ENCODE measurements around the gene GCAT.

GCAT gene

DNA sequence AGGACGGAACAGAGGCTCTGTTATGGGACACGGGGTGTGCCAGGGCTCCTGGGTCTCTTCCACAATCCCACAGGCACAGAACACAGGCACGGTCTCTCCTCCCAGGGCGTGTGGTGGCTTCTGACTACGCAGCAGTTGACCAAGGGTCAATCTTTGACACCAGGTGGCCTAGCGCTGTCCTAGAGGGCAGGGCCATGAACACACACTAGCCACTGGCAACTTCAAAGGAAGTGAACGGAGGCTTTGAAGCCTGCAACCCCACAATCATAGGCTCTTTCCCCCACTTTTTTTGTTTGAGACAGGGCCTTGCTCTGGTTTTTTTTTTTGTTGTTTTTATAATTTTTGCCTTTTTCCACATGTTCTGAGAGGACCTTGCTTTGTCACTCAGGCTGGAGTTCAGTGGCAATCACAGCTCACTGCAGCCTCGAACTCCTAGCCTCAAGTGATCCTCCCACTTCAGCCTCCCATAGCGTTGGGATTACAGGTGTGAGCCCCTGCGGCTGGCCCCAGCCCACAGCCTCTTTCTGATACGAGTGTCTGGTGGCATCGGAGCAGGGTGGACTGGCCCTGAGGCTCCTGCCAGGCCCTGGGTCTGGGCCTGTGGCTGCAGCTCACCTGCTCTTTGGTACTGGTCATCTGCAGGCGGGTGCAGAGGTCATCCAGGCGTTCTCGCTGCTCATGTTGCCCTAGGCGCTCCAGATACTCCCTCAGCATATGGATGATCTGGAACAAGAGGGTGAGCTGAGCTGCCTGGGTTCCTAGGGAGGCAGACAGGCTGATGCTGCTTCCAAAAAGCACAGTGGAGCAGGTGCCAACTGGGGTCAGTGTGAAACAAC is 24.5 kb downstream of the GCAT start:
- Mint-ChIP-seq H3K27ac (no peak overlapping the region), H3K4me1 (ENCODE audit: low read depth) (no peaks in the 10 kb centered on the region), H3K27me3 (no peaks in the 10 kb centered on the region), H3K9me3 (no peaks in the 10 kb centered on the region), H3K36me3 (ENCODE audit: low read depth) (peaks cover 37% of the 10 kb centered on the region), H3K4me3 (no peak overlapping the region)

- Mint-ChIP-seq H3K9me3 (peaks cover 3% of the 10 kb centered on the region), H3K36me3 (ENCODE audit: low read depth) (peaks cover 8% of the 10 kb centered on the region), H3K27ac (no peak overlapping the region), H3K4me3 (peak overlapping the region; percentile 90), H3K4me1 (ENCODE audit: low read depth) (peaks cover 20% of the 10 kb centered on the region), H3K27me3 (no peaks in the 10 kb centered on the region)
Observed at GRCh38 chr22:37842015-37842793, 34.5 kb downstream of the GCAT start.

GRCh38 chr22:37843741-37844089 is 36.0 kb downstream of the GCAT start:
- H3K36me3 Mint-ChIP-seq (ENCODE audit: low read depth) = peaks cover 10% of the 10 kb centered on the region
- peaks cover 3% of the 10 kb centered on the region for H3K9me3 Mint-ChIP-seq
- peak overlapping the region; percentile 86 for H3K27ac Mint-ChIP-seq
- H3K4me1 Mint-ChIP-seq (ENCODE audit: low read depth) = peaks cover 34% of the 10 kb centered on the region
- H3K4me3 Mint-ChIP-seq = peak overlapping the region; percentile 90
- H3K27me3 Mint-ChIP-seq = no peaks in the 10 kb centered on the region

DNA sequence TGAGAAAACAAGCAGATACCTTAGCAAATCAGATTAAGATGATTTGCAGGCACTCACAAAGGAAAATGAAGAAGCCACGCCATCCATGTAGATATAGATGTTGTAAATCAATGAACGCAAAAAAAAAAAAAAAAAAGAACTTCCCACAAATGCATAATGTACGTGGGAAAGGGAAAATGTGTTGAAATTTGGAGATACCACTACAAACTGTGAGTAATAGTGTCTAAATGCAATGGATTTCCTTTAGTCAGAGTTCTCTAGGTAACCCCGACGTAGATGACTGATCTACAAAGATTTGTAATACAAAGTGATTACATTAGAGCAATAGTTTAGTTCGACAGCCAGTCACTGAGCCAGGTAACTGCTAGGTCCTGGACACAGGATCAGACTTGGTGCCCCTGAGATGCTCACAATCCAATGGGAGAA is 37.2 kb downstream of the GCAT start:
- Mint-ChIP-seq H3K4me3 (peak overlapping the region; percentile 76), H3K27me3 (no peaks in the 10 kb centered on the region), H3K36me3 (ENCODE audit: low read depth) (peaks cover 15% of the 10 kb centered on the region), H3K27ac (peak overlapping the region; percentile 55), H3K4me1 (ENCODE audit: low read depth) (peaks cover 38% of the 10 kb centered on the region), H3K9me3 (peaks cover 3% of the 10 kb centered on the region)

GRCh38 chr22:37846433-37846832 is 38.7 kb downstream of the GCAT start:
- Mint-ChIP-seq H3K36me3 (ENCODE audit: low read depth) (peaks cover 27% of the 10 kb centered on the region), H3K27me3 (no peaks in the 10 kb centered on the region), H3K9me3 (peaks cover 3% of the 10 kb centered on the region), H3K4me1 (ENCODE audit: low read depth) (peaks cover 51% of the 10 kb centered on the region), H3K27ac (no peak overlapping the region), H3K4me3 (peak overlapping the region; percentile 19)

GRCh38 chr22:37848587-37849088 is 40.9 kb downstream of the GCAT start:
- H3K4me1 Mint-ChIP-seq (ENCODE audit: low read depth) = peaks cover 50% of the 10 kb centered on the region
- H3K36me3 Mint-ChIP-seq (ENCODE audit: low read depth) = peaks cover 46% of the 10 kb centered on the region
- peaks cover 3% of the 10 kb centered on the region for H3K9me3 Mint-ChIP-seq
- peak overlapping the region; percentile 98 for H3K4me3 Mint-ChIP-seq
- peak overlapping the region; percentile 93 for H3K27ac Mint-ChIP-seq
- H3K27me3 Mint-ChIP-seq = no peaks in the 10 kb centered on the region

DNA sequence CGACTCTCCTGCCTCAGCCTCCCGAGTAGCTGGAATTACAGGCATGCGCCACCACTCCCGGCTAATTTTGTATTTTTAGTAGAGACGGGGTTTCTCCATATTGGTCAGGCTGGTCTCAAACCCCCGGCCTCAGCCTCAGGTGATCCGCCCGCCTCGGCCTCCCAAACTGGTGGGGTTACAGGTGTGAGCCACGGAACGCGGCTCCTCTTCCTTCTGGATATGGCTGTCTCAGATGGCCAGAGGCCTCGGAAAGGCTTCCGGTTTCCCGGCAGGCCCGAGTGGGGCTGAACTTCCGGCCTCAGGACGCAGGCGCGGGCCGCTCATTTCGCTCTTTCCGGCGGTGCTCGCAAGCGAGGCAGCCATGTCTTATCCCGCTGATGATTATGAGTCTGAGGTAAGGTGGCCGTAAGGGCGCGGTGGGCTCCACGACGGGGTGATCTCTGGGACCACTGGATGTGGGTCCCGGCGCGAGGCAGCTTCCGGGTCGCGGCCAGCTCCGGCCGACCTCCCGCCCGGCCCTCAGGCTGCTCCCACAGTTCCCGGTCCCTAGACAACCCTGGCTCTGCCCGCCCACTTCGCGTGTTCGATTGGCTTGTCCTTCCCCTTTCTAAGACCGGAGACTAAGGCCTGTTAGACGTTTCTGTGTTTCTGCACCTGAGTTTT is 41.5 kb downstream of the GCAT start, which contains the start of gene EIF3L:
TSS of gene EIF3L (plus strand) at position 331 of the 663 bp plus-strand sequence. CDS start at position 362, 31 bp downstream.
- Mint-ChIP-seq H3K27me3 (no peaks in the 10 kb centered on the region), H3K27ac (peak within 1 kb of the TSS; percentile 93), H3K4me1 (ENCODE audit: low read depth) (peaks cover 55% of the 10 kb centered on the region), H3K4me3 (peak within 1 kb of the TSS; percentile 98), H3K36me3 (ENCODE audit: low read depth) (peaks cover 52% of the 10 kb centered on the region), H3K9me3 (peaks cover 3% of the 10 kb centered on the region)

- peak overlapping the region; percentile 76 for H3K27ac Mint-ChIP-seq
- H3K9me3 Mint-ChIP-seq = no peaks in the 10 kb centered on the region
- H3K36me3 Mint-ChIP-seq (ENCODE audit: low read depth) = peaks cover 68% of the 10 kb centered on the region
- peaks cover 59% of the 10 kb centered on the region for H3K4me1 Mint-ChIP-seq (ENCODE audit: low read depth)
- no peaks in the 10 kb centered on the region for H3K27me3 Mint-ChIP-seq
- peak overlapping the region; percentile 98 for H3K4me3 Mint-ChIP-seq
Observed at GRCh38 chr22:37850801-37851200, 43.1 kb downstream of the GCAT start.

DNA sequence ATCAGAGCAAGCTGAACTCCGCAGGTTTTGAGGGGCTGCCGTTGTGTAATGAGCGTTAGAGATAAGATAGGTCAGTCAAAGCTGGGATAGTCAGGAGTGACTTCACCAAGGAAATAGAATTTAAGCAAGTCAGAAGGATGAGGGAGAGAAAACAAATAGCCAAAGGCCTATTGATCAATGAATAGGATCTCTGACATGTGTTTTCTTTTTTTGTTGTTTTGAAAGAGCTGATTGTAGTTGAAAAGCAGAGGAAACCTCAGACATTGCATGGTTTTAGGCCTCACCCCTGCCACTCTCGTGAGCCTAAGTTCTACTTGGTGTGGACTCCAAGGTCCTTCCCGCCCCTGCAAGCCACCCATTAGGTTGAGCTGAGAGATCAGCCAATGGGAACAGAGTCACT is 44.7 kb downstream of the GCAT start:
- Mint-ChIP-seq H3K27ac (no peak overlapping the region), H3K36me3 (ENCODE audit: low read depth) (peaks cover 76% of the 10 kb centered on the region), H3K9me3 (no peaks in the 10 kb centered on the region), H3K4me1 (ENCODE audit: low read depth) (peaks cover 56% of the 10 kb centered on the region), H3K27me3 (no peaks in the 10 kb centered on the region), H3K4me3 (no peak overlapping the region)

DNA sequence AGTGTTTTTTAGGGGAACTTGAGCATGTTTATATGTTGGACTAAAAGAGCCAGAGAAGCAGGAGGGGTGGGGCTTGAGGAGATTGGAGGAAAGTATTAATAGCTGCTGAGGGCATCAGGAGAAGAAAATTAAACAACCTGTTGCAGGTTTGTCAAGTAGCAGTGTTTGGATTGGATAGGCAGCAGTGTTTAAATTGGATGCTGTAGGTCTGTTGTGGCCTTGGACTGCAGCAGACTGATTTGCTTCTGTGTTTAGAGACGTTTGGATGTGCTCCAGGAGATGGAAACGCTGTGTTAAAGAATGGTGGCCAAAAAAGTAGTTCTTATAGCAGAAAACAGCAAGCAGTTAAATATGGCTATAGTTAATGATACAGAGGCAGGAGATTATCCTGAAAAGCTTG is 47.2 kb downstream of the GCAT start:
- Mint-ChIP-seq H3K27me3 (no peaks in the 10 kb centered on the region), H3K4me1 (ENCODE audit: low read depth) (peaks cover 40% of the 10 kb centered on the region), H3K4me3 (no peak overlapping the region), H3K36me3 (ENCODE audit: low read depth) (peaks cover 79% of the 10 kb centered on the region), H3K9me3 (no peaks in the 10 kb centered on the region), H3K27ac (peak overlapping the region; percentile 47)

DNA sequence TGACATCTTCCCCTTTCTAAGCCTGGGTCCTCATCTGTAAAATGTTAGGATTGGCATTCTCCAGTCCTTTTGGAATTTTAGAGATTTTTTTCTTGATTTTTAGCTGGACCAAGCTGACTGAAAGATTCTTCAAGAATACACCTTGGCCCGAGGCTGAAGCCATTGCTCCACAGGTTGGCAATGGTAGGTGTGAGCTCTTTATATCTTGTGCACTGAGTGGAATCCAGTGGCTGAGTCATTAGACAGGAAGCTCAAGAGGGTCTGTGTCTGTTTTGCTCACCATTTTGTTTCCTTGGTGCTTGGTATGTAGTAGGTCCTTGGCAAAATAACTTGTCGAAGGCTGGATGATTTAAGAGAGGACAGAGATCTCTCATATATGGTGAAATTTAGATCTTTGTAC is 47.7 kb downstream of the GCAT start:
- H3K27ac Mint-ChIP-seq = peak overlapping the region; percentile 61
- no peaks in the 10 kb centered on the region for H3K27me3 Mint-ChIP-seq
- H3K4me1 Mint-ChIP-seq (ENCODE audit: low read depth) = peaks cover 37% of the 10 kb centered on the region
- no peaks in the 10 kb centered on the region for H3K9me3 Mint-ChIP-seq
- H3K4me3 Mint-ChIP-seq = no peak overlapping the region
- peaks cover 82% of the 10 kb centered on the region for H3K36me3 Mint-ChIP-seq (ENCODE audit: low read depth)

GRCh38 chr22:37860796-37861421 is 53.2 kb downstream of the GCAT start:
- peaks cover 12% of the 10 kb centered on the region for H3K4me1 Mint-ChIP-seq (ENCODE audit: low read depth)
- H3K27me3 Mint-ChIP-seq = no peaks in the 10 kb centered on the region
- no peak overlapping the region for H3K4me3 Mint-ChIP-seq
- H3K9me3 Mint-ChIP-seq = no peaks in the 10 kb centered on the region
- no peak overlapping the region for H3K27ac Mint-ChIP-seq
- H3K36me3 Mint-ChIP-seq (ENCODE audit: low read depth) = peaks cover 77% of the 10 kb centered on the region

DNA sequence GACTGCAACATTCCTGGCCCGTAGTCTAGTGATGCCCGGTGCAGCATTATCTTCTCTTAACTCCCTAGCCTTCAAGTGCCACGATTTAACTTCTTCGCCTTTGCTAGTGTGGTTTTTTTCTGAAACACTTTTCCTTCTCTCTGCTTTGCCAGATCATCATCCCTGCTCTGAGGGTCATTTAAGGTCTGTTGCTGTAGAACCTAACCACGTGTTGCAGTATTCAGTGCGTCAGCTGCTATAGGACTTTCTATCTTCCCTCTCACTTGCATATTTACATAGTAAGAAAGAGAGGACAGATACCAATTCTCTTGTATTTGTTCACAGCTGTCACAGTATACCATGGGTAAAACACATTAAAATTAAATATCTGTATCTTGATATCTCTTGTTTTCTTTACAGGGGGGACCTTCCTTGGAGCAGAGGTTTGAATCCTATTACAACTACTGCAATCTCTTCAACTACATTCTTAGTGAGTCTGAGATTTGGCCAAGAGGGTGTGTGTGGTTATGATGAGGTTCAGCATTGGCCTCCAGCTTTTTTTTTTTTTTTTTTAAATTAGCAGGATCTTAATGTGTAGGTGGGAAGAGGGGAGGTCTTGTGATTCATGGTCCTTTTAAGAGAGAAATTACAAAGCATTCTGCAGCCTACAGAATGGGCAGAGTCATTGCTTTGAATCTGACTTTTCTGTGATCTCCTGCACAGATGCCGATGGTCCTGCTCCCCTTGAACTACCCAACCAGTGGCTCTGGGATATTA is 55.0 kb downstream of the GCAT start:
- peaks cover 12% of the 10 kb centered on the region for H3K4me1 Mint-ChIP-seq (ENCODE audit: low read depth)
- H3K27ac Mint-ChIP-seq = no peak overlapping the region
- H3K4me3 Mint-ChIP-seq = no peak overlapping the region
- H3K27me3 Mint-ChIP-seq = no peaks in the 10 kb centered on the region
- H3K9me3 Mint-ChIP-seq = no peaks in the 10 kb centered on the region
- peaks cover 80% of the 10 kb centered on the region for H3K36me3 Mint-ChIP-seq (ENCODE audit: low read depth)

DNA sequence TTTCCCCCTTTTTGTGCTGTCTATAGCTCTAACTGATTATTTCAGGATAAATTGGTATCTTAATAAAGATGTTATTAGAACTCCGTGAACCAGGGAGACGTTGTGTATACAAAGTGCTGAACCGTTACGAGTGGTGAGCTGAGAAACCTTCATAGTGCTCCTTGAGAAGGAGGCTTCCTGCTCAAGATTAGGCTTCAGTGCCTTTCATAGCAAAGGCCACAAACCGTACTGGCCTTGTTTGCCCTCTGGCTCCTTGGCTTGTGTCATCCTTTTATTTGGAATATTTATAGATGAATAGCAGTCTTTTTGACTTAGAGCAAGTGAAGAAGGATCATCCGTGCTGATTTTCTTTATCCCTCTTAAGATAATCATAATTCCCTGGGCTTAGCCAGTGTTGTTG is 57.8 kb downstream of the GCAT start:
- Mint-ChIP-seq H3K36me3 (ENCODE audit: low read depth) (peaks cover 75% of the 10 kb centered on the region), H3K27me3 (no peaks in the 10 kb centered on the region), H3K4me3 (no peak overlapping the region), H3K9me3 (no peaks in the 10 kb centered on the region), H3K4me1 (ENCODE audit: low read depth) (peaks cover 12% of the 10 kb centered on the region), H3K27ac (no peak overlapping the region)

Data from stimulated activated naive CD8-positive, alpha-beta T cell treated with anti-CD3 and anti-CD28 coated beads, Interleukin-15, Interleukin-2, amounts not matched to agents 100 ng/mL and 50 ng/mL, for 24 hours (primary cell).